SK-N-SH (cell line): ENCODE data around the gene ADPRH. TPM values are rescaled to one million over a fixed set of nuclear protein-coding genes. Genes with fewer than 3 reads are reported as not detected.

ENCODE experiments used
- CTCF ChIA-PET: fragments of 300-600, 350-600 bp; formaldehyde crosslinking; extraction: SDS; loops from one replicate; lab custom pipeline; 2021; lab: Yijun Ruan, JAX
- POLR2A ChIA-PET: fragments of 350-600 bp; sonication (Branson Sonifier 250); formaldehyde crosslinking; extraction: SDS; loops from one replicate; lab custom pipeline; 2020; ENCODE audit warnings: antibody characterized with exemption, inconsistent platforms; lab: Yijun Ruan, JAX
- DNase-seq: peaks from one replicate; pipeline ENCODE4 v3.0.0; 2012
- H2AFZ ChIP-seq: fragments of 200-600 bp; sonication (generic); 2 replicates; pipeline ENCODE4 v1.8.1; 2016; ENCODE audit warnings: antibody characterized with exemption, mild to moderate bottlenecking, low read depth
- H3F3A ChIP-seq: fragments of 200-600 bp; sonication (generic); replicated peaks from 2 replicates; pipeline ENCODE3; 2016; ENCODE audit warnings: antibody characterized with exemption, mild to moderate bottlenecking; ENCODE audit not compliant: insufficient read depth
- H3K27ac ChIP-seq, 2 experiments: fragments of 200-500 bp in 1 of 2; fragments of 200-600 bp in 1 of 2; sonication (Bioruptor generic) in 1 of 2; sonication (generic), shearing (Covaris generic) in 1 of 2; 2 replicates each; pipeline versions ENCODE4 v1.5.1 to v1.6.1; 2014 to 2016; ENCODE audit warnings: low read depth in 2 of 2, inconsistent platforms in 1 of 2, low read length in 1 of 2, mild to moderate bottlenecking in 1 of 2, mixed read lengths in 1 of 2
- H3K27me3 ChIP-seq: fragments of 200-600 bp; sonication (generic), shearing (Covaris generic); 2 replicates; pipeline ENCODE4 v1.6.1; 2016; ENCODE audit warnings: mixed run types; ENCODE audit not compliant: insufficient read depth
- H3K36me3 ChIP-seq, 2 experiments: fragments of 200-500 bp in 1 of 2; fragments of 200-600 bp in 1 of 2; sonication (Bioruptor generic) in 1 of 2; sonication (generic) in 1 of 2; replicated peaks in 1 of 2; 2 replicates each; pipeline versions ENCODE3 to v1.5.1; 2014 to 2016; ENCODE audit warnings: low read length in 1 of 2, mild to moderate bottlenecking in 1 of 2; ENCODE audit not compliant: insufficient read depth in 2 of 2, control insufficient read depth in 1 of 2
- H3K4me1 ChIP-seq, 2 experiments: fragments of 200-500 bp in 1 of 2; fragments of 200-600 bp in 1 of 2; sonication (Bioruptor generic) in 1 of 2; sonication (generic), shearing (Covaris generic) in 1 of 2; 2 replicates each; pipeline versions ENCODE4 v1.5.1 to v1.6.1; 2014 to 2016; ENCODE audit warnings: low read depth in 1 of 2, low read length in 1 of 2, mixed run types in 1 of 2; ENCODE audit not compliant: insufficient read depth in 2 of 2, control insufficient read depth in 1 of 2
- H3K4me2 ChIP-seq: fragments of 200-600 bp; sonication (generic), shearing (Covaris generic); 2 replicates; pipeline ENCODE4 v1.6.1; 2017; ENCODE audit warnings: mixed run types
- H3K4me3 ChIP-seq, 2 experiments: fragments of 200-500 bp in 1 of 2; fragments of 200-600 bp in 1 of 2; sonication (Bioruptor generic) in 1 of 2; sonication (generic), shearing (Covaris generic) in 1 of 2; 2 replicates each; pipeline versions ENCODE4 v1.5.1 to v1.8.1; 2014 to 2016; ENCODE audit warnings: low read depth in 2 of 2, inconsistent platforms in 1 of 2, low read length in 1 of 2, mild to moderate bottlenecking in 1 of 2, mixed read lengths in 1 of 2, moderate library complexity in 1 of 2
- H3K79me2 ChIP-seq: fragments of 200-600 bp; sonication (generic); 2 replicates; pipeline ENCODE4 v1.8.1; 2017; ENCODE audit warnings: mild to moderate bottlenecking; ENCODE audit not compliant: insufficient read depth
- H3K9ac ChIP-seq: fragments of 200-600 bp; sonication (generic); 2 replicates; pipeline ENCODE4 v1.6.1; 2017; ENCODE audit warnings: mixed run types
- H3K9me2 ChIP-seq: fragments of 200-600 bp; sonication (generic); 2 replicates; pipeline ENCODE4 v1.6.1; 2017; ENCODE audit warnings: mixed run types
- H3K9me3 ChIP-seq: fragments of 200-600 bp; sonication (generic); 2 replicates; pipeline ENCODE4 v1.6.1; 2017; ENCODE audit warnings: mixed run types, mild to moderate bottlenecking, moderate library complexity
- H4K20me1 ChIP-seq: fragments of 200-600 bp; sonication (generic); 2 replicates; pipeline ENCODE4 v1.6.1; 2017; ENCODE audit warnings: mild to moderate bottlenecking, mixed run types; ENCODE audit not compliant: insufficient read depth
- CHD2 ChIP-seq: fragments of 150-350 bp; IDR thresholded peaks from 2 replicates; pipeline ENCODE4 v1.6.1; 2018; ENCODE audit warnings: low read length; ENCODE audit not compliant: partially characterized antibody
- ELF1 ChIP-seq: IDR thresholded peaks from 2 replicates; pipeline ENCODE4 v1.4.0; 2012
- EP300 ChIP-seq, 2 experiments: IDR thresholded peaks; 2 replicates each; pipeline versions ENCODE4 v1.4.0 to v1.6.1; 2012; ENCODE audit warnings: borderline replicate concordance in 1 of 2, low read depth in 1 of 2, low read length in 1 of 2
- FOXJ3 ChIP-seq: sonication (generic); formaldehyde crosslinking; IDR thresholded peaks from 2 replicates; pipeline ENCODE4 v1.5.1; 2020; ENCODE audit warnings: mild to moderate bottlenecking, missing genetic modification reagents
- GABPA ChIP-seq: IDR thresholded peaks from 2 replicates; pipeline ENCODE4 v1.4.0; 2012; ENCODE audit warnings: low read depth, mild to moderate bottlenecking
- MEF2A ChIP-seq: IDR thresholded peaks from 2 replicates; pipeline ENCODE4 v1.4.0; 2012; ENCODE audit warnings: low read depth, borderline replicate concordance
- MXI1 ChIP-seq: IDR thresholded peaks from 2 replicates; pipeline ENCODE4 v1.6.1; 2012; ENCODE audit warnings: mild to moderate bottlenecking, low read depth, low read length, improper control_type of control experiment
- NRF1 ChIP-seq: IDR thresholded peaks from 2 replicates; pipeline ENCODE4 v1.6.1; 2012; ENCODE audit warnings: low read depth, mild to moderate bottlenecking, low read length
- RFX5 ChIP-seq: IDR thresholded peaks from 2 replicates; pipeline ENCODE4 v1.6.1; 2012; ENCODE audit warnings: mild to moderate bottlenecking, improper control_type of control experiment, low read length
- RXRA ChIP-seq: IDR thresholded peaks from 2 replicates; pipeline ENCODE4 v1.4.0; 2012; ENCODE audit warnings: low read depth, mild to moderate bottlenecking, borderline replicate concordance
- SMC3 ChIP-seq: IDR thresholded peaks from 2 replicates; pipeline ENCODE4 v1.6.1; 2012; ENCODE audit warnings: low read depth, low read length, improper control_type of control experiment
- TAF1 ChIP-seq: IDR thresholded peaks from 2 replicates; pipeline ENCODE4 v1.6.1; 2012; ENCODE audit warnings: low read depth, mild to moderate bottlenecking, low read length, moderate library complexity, borderline replicate concordance
- TCF12 ChIP-seq: IDR thresholded peaks from 2 replicates; pipeline ENCODE4 v1.4.0; 2012
- USF2 ChIP-seq: fragments of 150-350 bp; IDR thresholded peaks from 2 replicates; pipeline ENCODE4 v1.6.1; 2017; ENCODE audit warnings: antibody characterized with exemption, low read length, low read depth, borderline replicate concordance
- WGBS: methylation state at CpG from one replicate; pipeline ENCODE4 v1.1.6; 2017; ENCODE audit warnings: low lambda C conversion rate; 5-methylcytosine and 5-hydroxymethylcytosine counted together
- polyA plus RNA-seq, 3 experiments: library from polyadenylated mRNA; depleted of rRNA; stranded (reverse); fragments of >200 nt; gene quantifications; 2 replicates each; pipeline ENCODE4 v1.2.3, GENCODE V29; 2012
- TF ChIP-seq, protein P1 (sequence below): IDR thresholded peaks from 2 replicates; pipeline ENCODE4 v1.4.0; 2012; ENCODE audit warnings: low read depth
- TF ChIP-seq, protein P2 (sequence below): IDR thresholded peaks from 2 replicates; pipeline ENCODE4 v1.6.1; 2012; ENCODE audit warnings: mild to moderate bottlenecking, low read depth, low read length, moderate library complexity
- TF ChIP-seq, protein P3 (sequence below): fragments of 200-600 bp; sonication (generic); IDR thresholded peaks from 2 replicates; pipeline ENCODE4 v1.6.1; 2017; ENCODE audit warnings: antibody characterized with exemption, mild to moderate bottlenecking, moderate library complexity
- TF ChIP-seq, protein P4 (sequence below): IDR thresholded peaks from 2 replicates; pipeline ENCODE4 v1.4.0; 2012; ENCODE audit warnings: low read depth, borderline replicate concordance

Gene ADPRH
- polyA plus RNA-seq, 1 of the 3 experiments (the other 2 are of a cell fraction): not detected

GRCh38 chr3:119636891-119637611 lies 57.8 kb downstream of the ADPRH start:
- ChIA-PET POLR2A (interaction anchor here (1.1 to 1.7 kb wide), 3 partner anchors 26 to 174 kb away, joined by 3 to 9 read pairs (median 4); partner anchors contain the start of genes TIMMDC1 and TMEM39A), CTCF (interaction anchor here (1.2 to 2.2 kb wide), 5 partner anchors 11 to 44 kb away, joined by 3 to 7 read pairs (median 5); no protein-coding TSS in a partner anchor)
- Histone ChIP-seq H3F3A (peaks cover 29% of the 10 kb centered on the region), H3K79me2 (no peaks in the 10 kb centered on the region), H3K36me3 (peaks cover 4 to 10% of the 10 kb centered on the region in 2 experiments), H3K9me3 (no peaks in the 10 kb centered on the region), H3K9ac (peak overlapping the region; percentile 61; the same call in 1 of the 2 replicates), H3K27ac (peak overlapping the region; percentile 99 to 100), H4K20me1 (no peaks in the 10 kb centered on the region), H3K27me3 (no peaks in the 10 kb centered on the region), H3K9me2 (no peaks in the 10 kb centered on the region), H3K4me2 (peak overlapping the region; percentile 65; the same call in 1 of the 2 replicates), H3K4me3 (no peak overlapping the region), H3K4me1 (peaks cover 28 to 43% of the 10 kb centered on the region in 2 experiments), H2AFZ (no peak overlapping the region)
- 90% methylated on average over 4 of the region's 4 CpGs for WGBS
- DNase-seq: no peak
- TF ChIP-seq FOXJ3 (CRISPR knock-in tag): no peak
- no peak for TF ChIP-seq CHD2
- TF ChIP-seq, protein P1, sequence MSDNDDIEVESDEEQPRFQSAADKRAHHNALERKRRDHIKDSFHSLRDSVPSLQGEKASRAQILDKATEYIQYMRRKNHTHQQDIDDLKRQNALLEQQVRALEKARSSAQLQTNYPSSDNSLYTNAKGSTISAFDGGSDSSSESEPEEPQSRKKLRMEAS: no peak
- no peak for TF ChIP-seq RXRA
- TF ChIP-seq MXI1: no peak
- no peak for TF ChIP-seq EP300 (IDR thresholded peaks at IDR 0.05; ENCODE audit: borderline replicate concordance in 1 of 2, low read depth in 1 of 2, low read length in 1 of 2)
- TF ChIP-seq, protein P2, sequence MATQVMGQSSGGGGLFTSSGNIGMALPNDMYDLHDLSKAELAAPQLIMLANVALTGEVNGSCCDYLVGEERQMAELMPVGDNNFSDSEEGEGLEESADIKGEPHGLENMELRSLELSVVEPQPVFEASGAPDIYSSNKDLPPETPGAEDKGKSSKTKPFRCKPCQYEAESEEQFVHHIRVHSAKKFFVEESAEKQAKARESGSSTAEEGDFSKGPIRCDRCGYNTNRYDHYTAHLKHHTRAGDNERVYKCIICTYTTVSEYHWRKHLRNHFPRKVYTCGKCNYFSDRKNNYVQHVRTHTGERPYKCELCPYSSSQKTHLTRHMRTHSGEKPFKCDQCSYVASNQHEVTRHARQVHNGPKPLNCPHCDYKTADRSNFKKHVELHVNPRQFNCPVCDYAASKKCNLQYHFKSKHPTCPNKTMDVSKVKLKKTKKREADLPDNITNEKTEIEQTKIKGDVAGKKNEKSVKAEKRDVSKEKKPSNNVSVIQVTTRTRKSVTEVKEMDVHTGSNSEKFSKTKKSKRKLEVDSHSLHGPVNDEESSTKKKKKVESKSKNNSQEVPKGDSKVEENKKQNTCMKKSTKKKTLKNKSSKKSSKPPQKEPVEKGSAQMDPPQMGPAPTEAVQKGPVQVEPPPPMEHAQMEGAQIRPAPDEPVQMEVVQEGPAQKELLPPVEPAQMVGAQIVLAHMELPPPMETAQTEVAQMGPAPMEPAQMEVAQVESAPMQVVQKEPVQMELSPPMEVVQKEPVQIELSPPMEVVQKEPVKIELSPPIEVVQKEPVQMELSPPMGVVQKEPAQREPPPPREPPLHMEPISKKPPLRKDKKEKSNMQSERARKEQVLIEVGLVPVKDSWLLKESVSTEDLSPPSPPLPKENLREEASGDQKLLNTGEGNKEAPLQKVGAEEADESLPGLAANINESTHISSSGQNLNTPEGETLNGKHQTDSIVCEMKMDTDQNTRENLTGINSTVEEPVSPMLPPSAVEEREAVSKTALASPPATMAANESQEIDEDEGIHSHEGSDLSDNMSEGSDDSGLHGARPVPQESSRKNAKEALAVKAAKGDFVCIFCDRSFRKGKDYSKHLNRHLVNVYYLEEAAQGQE: no peak
- TF ChIP-seq ELF1: no peak
- no peak for TF ChIP-seq SMC3
- no peak for TF ChIP-seq USF2
- no peak for TF ChIP-seq GABPA
- no peak for TF ChIP-seq TCF12
- TF ChIP-seq NRF1: no peak
- TF ChIP-seq MEF2A: no peak
- TF ChIP-seq TAF1: no peak
- TF ChIP-seq, protein P3, sequence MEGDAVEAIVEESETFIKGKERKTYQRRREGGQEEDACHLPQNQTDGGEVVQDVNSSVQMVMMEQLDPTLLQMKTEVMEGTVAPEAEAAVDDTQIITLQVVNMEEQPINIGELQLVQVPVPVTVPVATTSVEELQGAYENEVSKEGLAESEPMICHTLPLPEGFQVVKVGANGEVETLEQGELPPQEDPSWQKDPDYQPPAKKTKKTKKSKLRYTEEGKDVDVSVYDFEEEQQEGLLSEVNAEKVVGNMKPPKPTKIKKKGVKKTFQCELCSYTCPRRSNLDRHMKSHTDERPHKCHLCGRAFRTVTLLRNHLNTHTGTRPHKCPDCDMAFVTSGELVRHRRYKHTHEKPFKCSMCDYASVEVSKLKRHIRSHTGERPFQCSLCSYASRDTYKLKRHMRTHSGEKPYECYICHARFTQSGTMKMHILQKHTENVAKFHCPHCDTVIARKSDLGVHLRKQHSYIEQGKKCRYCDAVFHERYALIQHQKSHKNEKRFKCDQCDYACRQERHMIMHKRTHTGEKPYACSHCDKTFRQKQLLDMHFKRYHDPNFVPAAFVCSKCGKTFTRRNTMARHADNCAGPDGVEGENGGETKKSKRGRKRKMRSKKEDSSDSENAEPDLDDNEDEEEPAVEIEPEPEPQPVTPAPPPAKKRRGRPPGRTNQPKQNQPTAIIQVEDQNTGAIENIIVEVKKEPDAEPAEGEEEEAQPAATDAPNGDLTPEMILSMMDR: no peak
- TF ChIP-seq RFX5: no peak
- TF ChIP-seq, protein P4, sequence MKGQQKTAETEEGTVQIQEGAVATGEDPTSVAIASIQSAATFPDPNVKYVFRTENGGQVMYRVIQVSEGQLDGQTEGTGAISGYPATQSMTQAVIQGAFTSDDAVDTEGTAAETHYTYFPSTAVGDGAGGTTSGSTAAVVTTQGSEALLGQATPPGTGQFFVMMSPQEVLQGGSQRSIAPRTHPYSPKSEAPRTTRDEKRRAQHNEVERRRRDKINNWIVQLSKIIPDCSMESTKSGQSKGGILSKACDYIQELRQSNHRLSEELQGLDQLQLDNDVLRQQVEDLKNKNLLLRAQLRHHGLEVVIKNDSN: no peak
